Measurements from ENCODE around the gene EVA1A.

DNA sequence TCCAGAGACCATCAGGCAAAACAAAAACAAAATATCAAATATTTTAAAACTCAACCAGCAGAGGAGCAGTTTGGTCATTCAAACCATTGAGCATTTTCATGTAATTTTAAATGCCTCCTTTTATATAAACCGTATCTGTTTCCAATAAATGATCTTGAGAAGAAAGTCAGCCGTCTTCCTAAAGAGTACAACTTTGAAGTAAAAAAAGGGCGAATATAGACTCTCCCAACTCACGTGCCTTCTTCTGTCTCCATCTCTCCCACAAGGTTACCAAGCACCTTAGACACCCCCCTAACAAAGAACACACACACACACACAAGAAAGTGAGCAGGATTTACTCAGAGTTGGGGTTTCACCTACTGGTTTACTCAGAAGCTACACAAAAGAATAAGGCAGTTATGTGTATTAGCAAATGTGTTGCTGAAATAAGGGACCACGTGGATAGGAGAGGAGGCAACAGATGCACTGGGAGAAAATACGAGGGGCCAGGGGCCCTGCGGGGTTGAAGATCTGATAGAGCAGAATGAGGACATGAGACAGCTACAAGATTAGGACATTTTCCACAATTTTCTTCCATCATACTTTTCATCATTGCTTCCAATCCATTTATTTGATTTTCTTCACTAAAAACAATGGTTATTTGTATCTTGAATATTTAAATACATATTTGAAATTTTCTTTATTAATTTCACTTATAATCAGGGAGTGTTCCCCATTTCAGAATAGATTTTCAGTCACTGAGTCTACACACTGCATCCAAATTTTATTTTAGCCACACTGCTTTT is 45.0 kb downstream of the EVA1A start:
- TF ChIP-seq, protein P1, sequence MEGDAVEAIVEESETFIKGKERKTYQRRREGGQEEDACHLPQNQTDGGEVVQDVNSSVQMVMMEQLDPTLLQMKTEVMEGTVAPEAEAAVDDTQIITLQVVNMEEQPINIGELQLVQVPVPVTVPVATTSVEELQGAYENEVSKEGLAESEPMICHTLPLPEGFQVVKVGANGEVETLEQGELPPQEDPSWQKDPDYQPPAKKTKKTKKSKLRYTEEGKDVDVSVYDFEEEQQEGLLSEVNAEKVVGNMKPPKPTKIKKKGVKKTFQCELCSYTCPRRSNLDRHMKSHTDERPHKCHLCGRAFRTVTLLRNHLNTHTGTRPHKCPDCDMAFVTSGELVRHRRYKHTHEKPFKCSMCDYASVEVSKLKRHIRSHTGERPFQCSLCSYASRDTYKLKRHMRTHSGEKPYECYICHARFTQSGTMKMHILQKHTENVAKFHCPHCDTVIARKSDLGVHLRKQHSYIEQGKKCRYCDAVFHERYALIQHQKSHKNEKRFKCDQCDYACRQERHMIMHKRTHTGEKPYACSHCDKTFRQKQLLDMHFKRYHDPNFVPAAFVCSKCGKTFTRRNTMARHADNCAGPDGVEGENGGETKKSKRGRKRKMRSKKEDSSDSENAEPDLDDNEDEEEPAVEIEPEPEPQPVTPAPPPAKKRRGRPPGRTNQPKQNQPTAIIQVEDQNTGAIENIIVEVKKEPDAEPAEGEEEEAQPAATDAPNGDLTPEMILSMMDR (conservative IDR thresholded peaks at IDR 0.05 in 1 of 2, IDR thresholded peaks at IDR 0.05 in 1 of 2; ENCODE audit: low read depth in 1 of 2, low read length in 2 of 2) = no peak
- TF ChIP-seq EZH2 (IDR thresholded peaks at IDR 0.05; ENCODE audit: low read length, missing control alignments) = no peak

Measured in fibroblast of lung (primary cell).